ENCODE data around the gene STK39. TPM values are rescaled to one million over a fixed set of nuclear protein-coding genes. Genes with fewer than 3 reads are reported as not detected.

STK39 gene
- total and polyA plus RNA-seq, 2 of the 4 experiments (the other 2 are of a cell fraction), result 11.8 to 16.4 TPM

DNA sequence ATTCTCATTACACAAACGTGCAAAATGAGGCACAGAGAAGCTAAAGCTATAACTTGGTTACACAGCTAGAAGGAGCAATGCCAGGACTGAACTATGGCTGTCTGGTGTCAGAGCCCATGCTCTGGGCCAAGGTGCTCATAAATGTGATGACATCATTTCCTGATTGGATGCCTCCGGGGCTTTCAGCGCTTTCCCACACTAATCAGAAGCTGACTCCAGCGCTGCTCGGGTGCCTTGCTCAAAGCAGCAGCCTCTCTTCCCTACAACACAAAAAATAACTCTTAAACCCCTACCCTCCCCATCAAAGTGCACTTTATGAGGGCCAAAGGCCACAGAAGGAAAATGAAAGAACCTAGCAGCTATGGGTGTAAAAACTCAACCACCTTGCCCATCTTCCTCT lies 90.7 kb downstream of the STK39 start:
- Histone ChIP-seq H4K8ac (ENCODE audit: low read depth in 2 of 2, low read length in 2 of 2) (no peak overlapping the region), H3K9me3 (ENCODE audit: control insufficient read depth, insufficient read depth, low read length) (no peaks in the 10 kb centered on the region), H2BK15ac (ENCODE audit: low read depth, low read length) (0 out of 3 replicates have a peak overlapping the region, but pooled peaks have one; percentile 36), H3K56ac (ENCODE audit: extremely low read depth, insufficient read depth, low read length) (no peak overlapping the region), H3K79me1 (ENCODE audit: low read depth in 1 of 2, low read length in 2 of 2) (peaks cover 26 to 55% of the 10 kb centered on the region in 2 experiments), H2AK9ac (replicated peaks; ENCODE audit: low read depth, low read length, poor library complexity) (no peak overlapping the region), H4K20me1 (ENCODE audit: insufficient read depth, low read length) (peaks cover 10% of the 10 kb centered on the region; the same call in 1 of the 2 replicates), H3K4ac (ENCODE audit: low read depth, low read length) (no peak overlapping the region), H2BK5ac (ENCODE audit: low read depth, low read length, poor library complexity, severe bottlenecking) (no peak overlapping the region), H4K5ac (ENCODE audit: low read depth, low read length) (no peak overlapping the region), H3K27ac (ENCODE audit: insufficient read depth, low read length) (no peak overlapping the region), H3K23ac (ENCODE audit: low read depth, low read length) (no peak overlapping the region), H3K36me3 (ENCODE audit: control insufficient read depth, insufficient read depth, low read length) (peaks cover 5% of the 10 kb centered on the region), H3K27me3 (ENCODE audit: control insufficient read depth, insufficient read depth, low read length) (no peaks in the 10 kb centered on the region), H4K91ac (ENCODE audit: insufficient read depth, low read depth, low read length) (no peak overlapping the region), H3K4me1 (ENCODE audit: control insufficient read depth, insufficient read depth, low read length) (peaks cover 15% of the 10 kb centered on the region), H3K4me3 (ENCODE audit: insufficient read depth, low read depth, low read length) (no peak overlapping the region), H2BK120ac (ENCODE audit: low read depth, low read length) (no peak overlapping the region), H3K9me1 (ENCODE audit: insufficient read depth, low read length) (peaks cover 27% of the 10 kb centered on the region), H2BK20ac (ENCODE audit: low read depth, low read length) (no peak overlapping the region), H3K9ac (ENCODE audit: low read depth, low read length) (no peak overlapping the region), H2AK5ac (ENCODE audit: low read depth, low read length) (no peak overlapping the region), H3K18ac (ENCODE audit: low read depth, low read length) (no peak overlapping the region), H3K4me2 (ENCODE audit: low read depth, low read length) (no peak overlapping the region), H2AFZ (replicated peaks; ENCODE audit: low read length, poor library complexity) (no peak overlapping the region), H3K14ac (replicated peaks; ENCODE audit: low read depth, low read length) (no peak overlapping the region)
- in situ Hi-C loops (cut with MboI; ENCODE audit: low sequenced_read_pairs) (no loop called here), dilution Hi-C loops (cut with HindIII; ENCODE audit: low sequenced_read_pairs, unreplicated experiment) (no loop called here), intact Hi-C loops (cut with micrococcal nuclease) (no loop called here)
- no peak for TF ChIP-seq RCOR1 (IDR thresholded peaks at IDR 0.05; ENCODE audit: insufficient replicate concordance, low read length)
- TF ChIP-seq, protein P1, sequence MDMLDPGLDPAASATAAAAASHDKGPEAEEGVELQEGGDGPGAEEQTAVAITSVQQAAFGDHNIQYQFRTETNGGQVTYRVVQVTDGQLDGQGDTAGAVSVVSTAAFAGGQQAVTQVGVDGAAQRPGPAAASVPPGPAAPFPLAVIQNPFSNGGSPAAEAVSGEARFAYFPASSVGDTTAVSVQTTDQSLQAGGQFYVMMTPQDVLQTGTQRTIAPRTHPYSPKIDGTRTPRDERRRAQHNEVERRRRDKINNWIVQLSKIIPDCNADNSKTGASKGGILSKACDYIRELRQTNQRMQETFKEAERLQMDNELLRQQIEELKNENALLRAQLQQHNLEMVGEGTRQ (IDR thresholded peaks at IDR 0.05; ENCODE audit: low read depth, low read length), result no peak
- no TSS peak for BruUV-seq (replicated peaks)
- ATAC-seq (ENCODE audit: low read depth) (no peak), DNase-seq (peak; percentile 48)
- ChIA-PET POLR2A (ENCODE audit: unreplicated experiment) (no interaction called here), CTCF (no interaction called here)
- 82% methylated on average over 2 of the region's 5 CpGs; no CpG with 5 or more reads in 1 of the 2 experiments for WGBS, 2 experiments (ENCODE audit: extremely low coverage in 2 of 2, insufficient read length in 1 of 2)
